ENCODE data around the gene GLYR1.

DNA sequence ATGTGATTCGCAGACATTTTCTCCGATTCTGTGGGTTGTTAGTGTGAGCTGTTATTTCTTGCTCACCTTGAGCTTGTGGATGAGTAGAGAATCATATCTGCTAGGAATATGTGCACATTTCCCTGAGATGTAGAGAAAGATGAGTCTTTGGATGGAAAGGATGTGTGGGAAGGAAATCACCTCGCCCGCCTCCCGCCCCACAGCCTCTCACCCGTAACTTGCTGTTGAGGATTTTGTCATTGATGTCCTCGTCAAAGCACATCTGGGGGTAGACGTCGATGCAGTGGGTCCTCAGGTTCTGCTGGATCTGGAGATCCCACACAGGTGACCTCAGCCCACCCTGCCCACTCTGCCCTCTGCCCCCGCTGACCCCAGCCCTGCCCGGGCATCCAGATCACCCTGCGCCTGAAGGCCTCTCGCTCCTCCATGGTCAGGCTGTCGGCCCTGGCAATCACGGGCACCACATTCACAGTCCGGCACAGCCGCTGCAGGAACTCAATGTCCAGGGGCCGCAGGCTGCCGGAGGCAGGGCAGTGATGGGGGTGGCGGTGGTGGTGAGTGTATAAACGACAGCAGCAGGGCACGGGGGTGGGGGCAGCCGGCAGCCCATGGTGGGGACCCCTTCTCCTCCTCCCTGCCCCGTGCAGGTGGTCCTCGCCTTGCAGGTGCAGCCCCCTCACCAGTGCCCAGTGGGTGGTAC, 63.7 kb downstream of the GLYR1 start:
- TF ChIP-seq, protein P1, sequence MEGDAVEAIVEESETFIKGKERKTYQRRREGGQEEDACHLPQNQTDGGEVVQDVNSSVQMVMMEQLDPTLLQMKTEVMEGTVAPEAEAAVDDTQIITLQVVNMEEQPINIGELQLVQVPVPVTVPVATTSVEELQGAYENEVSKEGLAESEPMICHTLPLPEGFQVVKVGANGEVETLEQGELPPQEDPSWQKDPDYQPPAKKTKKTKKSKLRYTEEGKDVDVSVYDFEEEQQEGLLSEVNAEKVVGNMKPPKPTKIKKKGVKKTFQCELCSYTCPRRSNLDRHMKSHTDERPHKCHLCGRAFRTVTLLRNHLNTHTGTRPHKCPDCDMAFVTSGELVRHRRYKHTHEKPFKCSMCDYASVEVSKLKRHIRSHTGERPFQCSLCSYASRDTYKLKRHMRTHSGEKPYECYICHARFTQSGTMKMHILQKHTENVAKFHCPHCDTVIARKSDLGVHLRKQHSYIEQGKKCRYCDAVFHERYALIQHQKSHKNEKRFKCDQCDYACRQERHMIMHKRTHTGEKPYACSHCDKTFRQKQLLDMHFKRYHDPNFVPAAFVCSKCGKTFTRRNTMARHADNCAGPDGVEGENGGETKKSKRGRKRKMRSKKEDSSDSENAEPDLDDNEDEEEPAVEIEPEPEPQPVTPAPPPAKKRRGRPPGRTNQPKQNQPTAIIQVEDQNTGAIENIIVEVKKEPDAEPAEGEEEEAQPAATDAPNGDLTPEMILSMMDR (IDR thresholded peaks at IDR 0.05), result no peak
- TF ChIP-seq POLR2A (IDR thresholded peaks at IDR 0.05) (no peak), POLR2AphosphoS5 (IDR thresholded peaks at IDR 0.05) (no peak)
